Ectodermal cell (in vitro differentiated cells): Measurements from ENCODE around the gene RBM33.
"Not testable (repeated sequence)": the region's sequence is repeated elsewhere in the genome, so short reads cannot be mapped to it uniquely, and the experiment has no call there.

Source experiments
- H3K27ac ChIP-seq: 2 replicates; pipeline ENCODE4 v1.7.0; 2013; ENCODE audit warnings: mild to moderate bottlenecking, low read depth, low read length; ENCODE audit not compliant: insufficient read depth, poor library complexity, severe bottlenecking
- H3K27me3 ChIP-seq: 2 replicates; pipeline ENCODE4 v1.7.0; 2013; ENCODE audit warnings: mild to moderate bottlenecking, low read length; ENCODE audit not compliant: insufficient read depth, control insufficient read depth, poor library complexity, severe bottlenecking
- H3K36me3 ChIP-seq: one replicate; pipeline ENCODE4 v1.7.0; 2013; ENCODE audit warnings: low read length; ENCODE audit not compliant: control insufficient read depth, insufficient read depth
- H3K4me1 ChIP-seq: one replicate; pipeline ENCODE4 v1.7.0; 2013; ENCODE audit warnings: low read length; ENCODE audit not compliant: control insufficient read depth, insufficient read depth
- H3K4me3 ChIP-seq: 2 replicates; pipeline ENCODE4 v1.7.0; 2013; ENCODE audit warnings: low read depth, low read length, control low read depth; ENCODE audit not compliant: insufficient read depth
- H3K9me3 ChIP-seq: 2 replicates; pipeline ENCODE4 v1.7.0; 2013; ENCODE audit warnings: mild to moderate bottlenecking, low read length, moderate library complexity; ENCODE audit not compliant: control insufficient read depth
- WGBS, 2 experiments: methylation state at CpG; one replicate each; pipeline ENCODE4 v1.1.7; 2013; ENCODE audit warnings: missing lambda C conversion rate in 2 of 2; 5-methylcytosine and 5-hydroxymethylcytosine counted together

The RBM33 gene

DNA sequence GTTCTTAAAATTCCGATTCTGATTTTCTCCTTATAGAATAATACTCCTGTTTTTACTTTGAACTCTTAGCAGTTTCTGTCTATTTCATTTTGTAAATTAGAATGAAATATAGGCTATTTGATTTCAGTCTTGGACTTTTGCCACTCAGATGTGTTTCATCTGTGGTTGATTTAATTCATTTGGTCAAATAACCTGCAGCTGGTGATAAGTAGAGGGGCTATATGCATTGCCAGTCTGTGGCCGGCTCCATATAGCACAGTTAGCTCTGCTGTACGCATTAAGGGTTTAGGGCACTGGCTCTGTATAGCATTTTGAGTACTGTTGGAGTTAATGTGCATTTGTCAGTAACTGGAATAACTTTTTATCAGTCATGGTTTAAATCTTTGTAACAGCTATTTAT, 35.7 kb downstream of the RBM33 start:
- Histone ChIP-seq H3K4me3 (no peak overlapping the region), H3K4me1 (peaks cover 7% of the 10 kb centered on the region), H3K9me3 (no peaks in the 10 kb centered on the region), H3K27ac (no peak overlapping the region), H3K27me3 (no peaks in the 10 kb centered on the region), H3K36me3 (peaks cover 8% of the 10 kb centered on the region)
- WGBS, 2 experiments = 89 to 96% methylated on average over 2 of the region's 3 CpGs

DNA sequence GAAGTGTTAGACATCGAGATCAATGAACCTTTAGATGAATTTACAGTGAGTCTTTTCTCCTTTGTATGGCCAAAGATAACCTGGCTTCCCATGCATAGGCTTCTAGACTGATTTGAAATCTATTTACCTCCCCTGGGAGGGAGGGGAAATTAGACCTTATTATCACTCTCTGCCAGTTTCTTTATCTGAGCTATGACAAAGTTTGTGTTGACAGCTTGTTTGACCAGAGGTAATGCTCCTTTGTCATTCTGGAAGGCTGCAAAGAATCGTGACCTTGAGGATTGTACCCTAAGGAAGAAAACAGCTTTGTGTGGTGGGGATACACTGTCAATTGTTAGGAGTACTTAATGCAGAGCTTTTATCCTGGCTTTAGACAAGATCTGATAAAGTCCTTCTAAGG, 36.4 kb downstream of the RBM33 start:
- H3K4me1 ChIP-seq = peaks cover 7% of the 10 kb centered on the region
- no peaks in the 10 kb centered on the region for H3K27me3 ChIP-seq
- H3K27ac ChIP-seq = no peak overlapping the region
- peaks cover 8% of the 10 kb centered on the region for H3K36me3 ChIP-seq
- H3K9me3 ChIP-seq = no peaks in the 10 kb centered on the region
- H3K4me3 ChIP-seq = no peak overlapping the region
- WGBS, 2 experiments = 92 to 94% methylated on average over 2 of the region's 2 CpGs

DNA sequence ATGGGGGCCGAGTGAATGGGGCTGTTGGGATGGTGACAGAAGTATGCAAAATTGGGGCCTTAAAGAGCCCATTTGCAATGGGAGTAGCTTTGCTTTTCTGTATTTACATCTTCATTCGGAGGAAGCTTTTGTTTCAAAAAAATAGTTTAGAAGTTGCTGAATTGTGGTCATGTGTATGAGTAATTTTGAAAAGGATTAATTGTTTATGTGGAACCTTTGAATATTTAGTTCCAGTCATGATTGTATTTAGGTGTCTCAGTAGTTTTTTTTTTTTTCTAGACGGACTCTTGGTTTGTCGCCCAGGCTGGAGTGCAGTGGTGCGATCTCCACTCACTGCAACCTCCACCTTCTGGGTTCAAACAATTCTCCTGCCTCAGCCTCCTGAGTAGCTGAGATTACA, 37.2 kb downstream of the RBM33 start:
- H3K27ac ChIP-seq = no peak overlapping the region
- H3K36me3 ChIP-seq = peaks cover 8% of the 10 kb centered on the region
- no peaks in the 10 kb centered on the region for H3K9me3 ChIP-seq

DNA sequence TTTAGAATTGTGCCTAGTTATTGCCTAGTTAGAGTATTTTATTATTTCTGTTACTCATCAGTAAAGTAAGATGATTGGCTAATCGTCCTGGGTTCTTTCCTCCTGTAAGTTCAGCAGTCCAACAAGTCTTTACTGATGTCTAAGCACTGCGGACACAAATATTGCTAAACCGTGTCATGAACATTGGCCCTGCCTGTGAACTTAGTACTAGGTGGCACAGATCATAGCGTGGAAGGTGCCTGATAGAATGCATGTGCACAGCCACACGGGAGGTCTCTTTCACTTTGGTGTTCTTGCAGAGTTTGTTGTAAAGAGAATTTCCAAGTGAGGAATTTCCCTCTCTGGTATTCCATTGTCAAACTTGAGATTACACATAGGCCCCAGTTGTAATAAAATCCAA, 38.0 kb downstream of the RBM33 start:
- Histone ChIP-seq H3K9me3 (no peaks in the 10 kb centered on the region), H3K4me3 (no peak overlapping the region), H3K36me3 (peaks cover 8% of the 10 kb centered on the region), H3K27ac (no peak overlapping the region), H3K4me1 (peaks cover 7% of the 10 kb centered on the region), H3K27me3 (no peaks in the 10 kb centered on the region)
- WGBS, 2 experiments = 91 to 93% methylated on average over 5 of the region's 5 CpGs

More for the DNA sequence above, 37.2 kb downstream of the RBM33 start:
- WGBS, 2 experiments = 92 to 96% methylated on average over 5 of the region's 5 CpGs
- peaks cover 7% of the 10 kb centered on the region for H3K4me1 ChIP-seq
- no peaks in the 10 kb centered on the region for H3K27me3 ChIP-seq
- H3K4me3 ChIP-seq = no peak overlapping the region

DNA sequence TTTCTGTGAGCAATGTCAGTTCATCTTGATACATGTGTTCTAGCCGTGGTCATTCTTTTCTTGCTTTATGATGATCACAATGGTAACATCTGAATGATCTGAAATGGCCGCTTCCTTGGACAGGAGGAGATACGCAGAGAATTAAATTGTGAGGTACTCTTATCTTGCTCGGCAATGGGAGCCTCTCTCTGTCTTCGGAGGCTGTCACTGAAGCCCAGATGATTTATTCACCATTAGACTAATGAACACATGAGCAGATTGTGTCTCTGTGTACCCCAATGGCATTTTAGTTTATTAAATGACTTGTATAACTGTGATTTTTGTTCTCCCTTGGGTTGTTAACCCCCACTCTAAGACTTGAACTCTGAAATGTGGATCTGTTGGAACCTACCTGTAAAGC, 38.6 kb downstream of the RBM33 start:
- no peak overlapping the region for H3K4me3 ChIP-seq
- H3K9me3 ChIP-seq = no peaks in the 10 kb centered on the region
- H3K27me3 ChIP-seq = no peaks in the 10 kb centered on the region
- H3K27ac ChIP-seq = no peak overlapping the region
- peaks cover 8% of the 10 kb centered on the region for H3K36me3 ChIP-seq
- peaks cover 7% of the 10 kb centered on the region for H3K4me1 ChIP-seq
- 94 to 97% methylated on average over 5 of the region's 5 CpGs for WGBS, 2 experiments

DNA sequence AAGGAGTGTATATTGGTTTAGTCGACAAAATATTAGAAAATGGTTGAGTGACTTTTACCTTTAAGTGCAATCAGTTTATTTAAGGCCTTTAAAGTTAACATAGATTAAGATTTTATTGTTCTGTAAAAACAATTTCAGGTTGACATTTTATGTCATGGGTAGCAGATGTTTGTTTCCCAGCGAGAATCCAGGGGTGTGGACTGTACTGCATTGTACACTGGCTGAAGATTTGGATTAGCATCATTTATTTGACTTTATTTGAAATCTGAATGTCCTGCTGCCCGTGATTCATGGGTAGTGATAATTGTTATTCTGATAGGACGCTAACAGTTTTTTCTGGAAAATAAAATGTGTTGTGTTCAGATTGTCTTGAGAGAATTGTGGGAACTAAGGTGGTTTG, 39.3 kb downstream of the RBM33 start:
- H3K27ac ChIP-seq = no peak overlapping the region

DNA sequence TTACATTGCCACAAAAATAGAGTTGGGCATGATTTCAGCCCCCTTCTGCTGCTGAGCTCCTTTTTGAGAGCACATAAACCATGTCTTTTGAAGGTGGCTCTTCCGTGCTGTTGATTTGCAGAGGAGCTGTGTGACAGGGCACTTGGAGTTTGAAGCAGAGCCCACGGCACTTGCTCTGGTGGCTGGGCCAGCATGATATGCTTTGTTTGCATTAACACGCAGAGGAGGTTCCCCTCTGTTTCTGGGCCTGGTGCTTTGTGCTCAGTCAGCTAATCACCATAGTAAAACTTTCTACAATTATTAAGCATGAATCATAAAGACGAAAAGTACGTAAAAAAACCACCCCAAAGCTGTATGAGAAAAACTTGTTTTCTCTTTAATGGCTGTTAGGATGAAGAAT, 40.1 kb downstream of the RBM33 start:
- no peak overlapping the region for H3K27ac ChIP-seq
- peaks cover 8% of the 10 kb centered on the region for H3K36me3 ChIP-seq
- 57 to 62% methylated on average over 5 of the region's 5 CpGs for WGBS, 2 experiments

More for the DNA sequence above, 39.3 kb downstream of the RBM33 start:
- whole genome bisulfite sequencing, 2 experiments = 93 to 95% methylated on average over 4 of the region's 4 CpGs
- Histone ChIP-seq H3K36me3 (peaks cover 8% of the 10 kb centered on the region), H3K9me3 (no peaks in the 10 kb centered on the region), H3K27me3 (no peaks in the 10 kb centered on the region), H3K4me3 (no peak overlapping the region), H3K4me1 (peaks cover 7% of the 10 kb centered on the region)

DNA sequence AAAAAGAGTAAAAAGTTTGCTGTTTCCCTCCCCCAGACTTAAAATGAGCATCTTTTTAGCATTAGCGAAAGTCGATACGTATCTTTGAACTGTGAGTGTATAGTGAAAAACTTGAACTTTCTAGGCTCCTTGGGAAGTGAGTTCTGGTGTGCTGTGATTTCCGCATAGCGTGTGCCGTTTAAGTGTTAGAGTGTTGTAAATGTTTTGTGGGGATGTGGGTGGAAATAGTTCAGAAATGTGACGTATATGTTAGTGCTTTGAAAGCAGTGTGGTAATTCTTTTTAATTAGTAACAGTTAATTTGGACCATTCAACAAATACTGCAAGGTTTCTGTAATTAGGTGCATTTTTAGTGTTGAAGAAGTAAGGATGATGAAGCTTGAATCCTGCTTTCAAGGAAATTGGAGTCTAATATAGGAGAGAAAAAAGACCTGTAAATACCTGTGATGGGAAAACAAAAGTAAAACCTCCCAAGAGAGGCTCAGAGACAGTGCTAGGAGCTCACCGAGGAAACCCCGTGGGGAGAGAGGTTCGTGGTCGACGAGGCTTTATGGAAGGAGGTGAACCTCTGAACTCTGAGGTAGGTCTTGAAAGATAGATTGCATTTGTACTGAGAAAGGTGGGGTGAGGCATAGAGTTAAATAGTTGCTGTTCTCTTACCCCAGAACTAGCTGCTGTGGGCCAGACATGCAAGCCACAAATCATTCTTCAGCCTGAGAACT, 40.8 kb downstream of the RBM33 start:
- Histone ChIP-seq H3K27me3 (no peaks in the 10 kb centered on the region), H3K4me1 (peaks cover 7% of the 10 kb centered on the region), H3K36me3 (peaks cover 8% of the 10 kb centered on the region), H3K9me3 (no peaks in the 10 kb centered on the region), H3K27ac (no peak overlapping the region), H3K4me3 (no peak overlapping the region)
- 94 to 95% methylated on average over 12 of the region's 12 CpGs for WGBS, 2 experiments

More for the DNA sequence above, 40.1 kb downstream of the RBM33 start:
- Histone ChIP-seq H3K9me3 (no peaks in the 10 kb centered on the region), H3K4me3 (no peak overlapping the region), H3K4me1 (peaks cover 7% of the 10 kb centered on the region), H3K27me3 (no peaks in the 10 kb centered on the region)

DNA sequence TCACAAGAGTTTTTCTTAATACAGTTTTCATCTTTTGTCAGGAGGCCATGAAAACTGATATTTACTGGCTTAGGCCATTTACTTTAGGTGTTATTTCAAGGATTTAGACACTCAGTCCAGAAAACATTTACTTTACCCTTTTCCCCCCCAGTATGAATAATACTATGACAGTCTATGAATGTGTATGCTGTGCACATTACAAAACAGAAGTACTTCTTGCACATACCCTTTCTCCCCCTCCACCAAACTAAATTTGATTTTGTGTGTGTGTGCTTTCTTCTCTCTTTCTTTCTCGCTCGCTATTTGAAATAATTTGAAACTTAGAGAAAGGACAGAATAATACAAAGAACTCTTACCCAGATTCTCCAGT, 41.3 kb downstream of the RBM33 start:
- Histone ChIP-seq H3K9me3 (no peaks in the 10 kb centered on the region), H3K36me3 (peaks cover 6% of the 10 kb centered on the region), H3K27ac (no peak overlapping the region), H3K4me1 (peaks cover 7% of the 10 kb centered on the region), H3K27me3 (no peaks in the 10 kb centered on the region), H3K4me3 (no peak overlapping the region)
- 100% methylated on average over 2 of the region's 2 CpGs; no CpG with 5 or more reads in 1 of the 2 experiments for WGBS, 2 experiments

DNA sequence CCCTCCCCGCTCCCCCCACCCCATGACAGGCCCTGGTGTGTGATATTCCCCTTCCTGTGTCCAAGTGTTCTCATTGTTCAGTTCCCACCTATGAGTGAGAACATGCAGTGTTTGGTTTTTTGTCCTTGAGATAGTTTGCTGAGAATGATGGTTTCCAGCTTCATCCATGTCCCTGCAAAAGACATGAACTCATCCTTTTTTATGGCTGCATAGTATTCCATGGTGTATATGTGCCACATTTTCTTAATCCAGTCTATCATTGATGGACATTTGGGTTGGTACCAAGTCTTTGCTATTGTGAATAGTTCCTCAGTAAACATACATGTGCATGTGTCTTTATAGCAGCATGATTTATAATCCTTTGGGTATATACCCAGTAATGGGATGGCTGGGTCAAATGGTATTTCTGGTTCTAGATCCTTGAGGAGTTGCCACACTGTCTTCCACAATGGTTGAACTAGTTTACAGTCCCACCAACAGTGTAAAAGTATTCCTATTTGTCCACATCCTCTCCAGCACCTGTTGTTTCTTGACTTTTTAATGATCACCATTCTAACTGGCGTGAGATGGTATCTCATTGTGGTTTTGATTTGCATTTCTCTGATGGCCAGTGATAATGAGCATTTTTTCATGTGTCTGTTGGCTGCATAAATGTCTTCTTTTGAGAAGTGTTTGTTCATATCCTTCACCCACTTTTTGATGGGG, 42.3 kb downstream of the RBM33 start:
- not testable (repeated sequence) for H3K27me3 ChIP-seq, H3K9me3 ChIP-seq, H3K27ac ChIP-seq, H3K4me1 ChIP-seq, H3K36me3 ChIP-seq, H3K4me3 ChIP-seq
- WGBS, 2 experiments = 50% methylated on average over 2 of the region's 2 CpGs; no CpG with 5 or more reads in 1 of the 2 experiments
